ENCODE results near the gene RBM6. TPM values are rescaled to one million over a fixed set of nuclear protein-coding genes. Genes with fewer than 3 reads are reported as not detected.

The RBM6 gene
- total RNA-seq, 3 donors from 2014 or later = 92.2 to 158 (median 154) TPM

DNA sequence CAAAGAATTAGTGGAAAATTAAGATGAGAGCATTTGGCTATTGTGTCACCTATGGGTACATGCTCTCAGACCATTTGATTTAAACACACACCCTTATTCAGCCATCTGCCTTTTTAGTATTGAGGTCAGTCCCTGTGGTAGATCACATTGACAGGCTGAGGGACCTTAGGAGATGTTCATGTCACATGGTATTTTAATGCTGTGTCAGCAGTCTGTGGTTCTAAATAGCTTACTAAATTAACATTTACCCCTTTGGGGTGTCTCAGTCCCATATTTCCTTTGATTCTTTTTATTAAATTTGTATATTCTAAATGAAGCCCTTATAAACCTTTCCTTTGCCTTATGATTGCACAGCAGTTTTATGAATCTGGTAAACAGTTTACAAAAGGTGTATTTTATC is 151.0 kb downstream of the RBM6 start:
- intact Hi-C loops (cut with DNase I; ENCODE audit: low total_unique reads) = no loop called here

DNA sequence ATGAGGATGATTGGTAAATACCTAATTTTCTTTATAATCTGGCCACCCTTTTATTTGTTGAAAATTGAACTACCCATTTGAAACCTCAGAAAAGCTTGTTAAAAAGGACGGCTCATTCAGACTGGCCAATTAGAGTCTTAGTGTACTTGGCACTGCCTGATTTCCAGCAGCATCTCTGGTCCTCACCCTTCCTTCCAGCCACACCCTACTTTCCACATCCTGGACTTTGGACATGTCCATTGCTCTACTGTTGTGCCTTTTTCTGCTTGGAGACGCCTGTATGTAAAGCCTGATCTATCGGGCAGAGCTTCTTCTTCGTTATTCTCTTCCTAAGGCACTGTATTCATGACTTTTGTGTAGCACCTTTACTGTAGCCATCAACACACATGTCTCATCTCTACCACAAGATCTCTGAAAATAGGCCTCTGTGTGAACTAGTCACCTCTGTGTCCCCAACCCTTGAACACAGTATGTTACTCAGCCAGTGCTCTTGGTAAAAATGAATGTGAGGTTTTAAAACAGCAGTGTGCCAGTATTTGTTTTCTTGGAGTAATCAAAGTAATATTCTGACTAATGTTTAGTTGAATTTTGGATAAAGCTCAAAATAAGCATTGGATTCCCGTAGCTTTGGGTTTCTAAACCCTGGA is 155.5 kb downstream of the RBM6 start:
- Histone ChIP-seq H3K27me3 (no peaks in the 10 kb centered on the region), H3K27ac (no peak overlapping the region), H3K9me3 (no peaks in the 10 kb centered on the region), H3K36me3 (peaks cover 8% of the 10 kb centered on the region), H3K4me3 (no peak overlapping the region), H3K4me1 (peaks cover 0 to 4% of the 10 kb centered on the region in 2 donors)
- TF ChIP-seq POLR2A (IDR thresholded peaks at IDR 0.05) (no peak), POLR2AphosphoS5 (IDR thresholded peaks at IDR 0.05) (no peak)
- TF ChIP-seq, protein P1, sequence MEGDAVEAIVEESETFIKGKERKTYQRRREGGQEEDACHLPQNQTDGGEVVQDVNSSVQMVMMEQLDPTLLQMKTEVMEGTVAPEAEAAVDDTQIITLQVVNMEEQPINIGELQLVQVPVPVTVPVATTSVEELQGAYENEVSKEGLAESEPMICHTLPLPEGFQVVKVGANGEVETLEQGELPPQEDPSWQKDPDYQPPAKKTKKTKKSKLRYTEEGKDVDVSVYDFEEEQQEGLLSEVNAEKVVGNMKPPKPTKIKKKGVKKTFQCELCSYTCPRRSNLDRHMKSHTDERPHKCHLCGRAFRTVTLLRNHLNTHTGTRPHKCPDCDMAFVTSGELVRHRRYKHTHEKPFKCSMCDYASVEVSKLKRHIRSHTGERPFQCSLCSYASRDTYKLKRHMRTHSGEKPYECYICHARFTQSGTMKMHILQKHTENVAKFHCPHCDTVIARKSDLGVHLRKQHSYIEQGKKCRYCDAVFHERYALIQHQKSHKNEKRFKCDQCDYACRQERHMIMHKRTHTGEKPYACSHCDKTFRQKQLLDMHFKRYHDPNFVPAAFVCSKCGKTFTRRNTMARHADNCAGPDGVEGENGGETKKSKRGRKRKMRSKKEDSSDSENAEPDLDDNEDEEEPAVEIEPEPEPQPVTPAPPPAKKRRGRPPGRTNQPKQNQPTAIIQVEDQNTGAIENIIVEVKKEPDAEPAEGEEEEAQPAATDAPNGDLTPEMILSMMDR (IDR thresholded peaks at IDR 0.05) = no peak
- DNase-seq (ENCODE audit: low spot score in 2 of 2) = no peak
- intact Hi-C loops (cut with DNase I; ENCODE audit: low total_unique reads) = no loop called here

More for the DNA sequence above, 151.0 kb downstream of the RBM6 start:
- no peaks in the 10 kb centered on the region for H3K9me3 ChIP-seq
- peak overlapping the region in 2 of 3 donors; percentile 83 to 96 for H3K4me3 ChIP-seq
- H3K27me3 ChIP-seq = no peaks in the 10 kb centered on the region
- peaks cover 0 to 5% of the 10 kb centered on the region in 2 donors for H3K4me1 ChIP-seq
- no peak for TF ChIP-seq POLR2A (IDR thresholded peaks at IDR 0.05)
- TF ChIP-seq POLR2AphosphoS5 (IDR thresholded peaks at IDR 0.05) = no peak
- TF ChIP-seq, protein P1 (IDR thresholded peaks at IDR 0.05) = no peak
- peak overlapping the region in 1 of 2 donors; percentile 97 for H3K27ac ChIP-seq
- no peaks in the 10 kb centered on the region for H3K36me3 ChIP-seq
- DNase-seq (ENCODE audit: low spot score in 2 of 2) = no peak

- no peak for DNase-seq (ENCODE audit: low spot score in 2 of 2)
- Histone ChIP-seq H3K27ac (no peak overlapping the region), H3K36me3 (peaks cover 45% of the 10 kb centered on the region), H3K9me3 (no peaks in the 10 kb centered on the region), H3K4me3 (no peak overlapping the region), H3K27me3 (no peaks in the 10 kb centered on the region), H3K4me1 (no peaks in the 10 kb centered on the region)
- no peak for TF ChIP-seq POLR2AphosphoS5 (IDR thresholded peaks at IDR 0.05)
- TF ChIP-seq, protein P1 (IDR thresholded peaks at IDR 0.05) = no peak
- TF ChIP-seq POLR2A (IDR thresholded peaks at IDR 0.05) = no peak
- intact Hi-C loops (cut with DNase I; ENCODE audit: low total_unique reads) = no loop called here
Measured at GRCh38 chr3:50100386-50100785, 160.4 kb downstream of the RBM6 start.

DNA sequence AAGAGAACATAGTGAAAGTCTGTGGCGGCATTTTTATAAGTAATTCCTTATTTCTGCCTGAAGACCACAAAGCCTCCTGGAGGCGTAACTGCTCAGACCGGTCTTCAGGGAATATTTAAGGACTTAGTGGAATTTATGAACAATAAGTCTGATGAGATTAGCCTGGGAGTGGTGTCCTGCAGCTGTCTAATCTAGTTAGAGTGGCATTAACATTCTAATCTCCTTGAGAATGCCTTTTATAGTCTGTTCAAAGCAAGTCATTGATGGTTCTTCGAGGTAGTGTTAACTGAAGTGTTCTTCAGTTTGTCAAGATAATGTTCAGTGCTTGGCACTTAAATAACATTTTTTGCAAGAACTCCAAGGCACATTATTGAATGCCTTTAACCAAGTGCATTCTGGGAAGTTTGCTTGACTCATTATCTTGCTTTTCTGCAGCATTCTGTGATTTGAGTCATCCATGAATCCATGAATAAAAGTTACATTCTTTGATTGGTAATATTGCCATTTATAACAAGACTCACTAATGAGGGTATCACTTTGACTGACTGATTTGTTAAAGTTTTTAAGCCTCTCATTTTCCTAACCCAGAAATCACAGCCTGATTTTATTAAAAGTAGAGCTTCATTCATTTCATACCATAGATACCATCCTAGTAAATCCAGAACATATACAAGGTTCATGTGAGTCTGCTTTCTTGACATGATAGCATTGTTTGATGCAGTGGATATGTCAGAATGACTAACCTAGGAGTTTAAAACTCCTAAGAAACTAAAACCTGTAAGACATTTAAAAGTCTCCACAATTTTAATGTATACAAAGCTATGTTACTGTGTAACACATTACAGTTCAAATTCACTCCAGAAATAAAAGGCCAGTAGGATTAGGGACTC is 161.3 kb downstream of the RBM6 start:
- Histone ChIP-seq H3K4me3 (no peak overlapping the region), H3K27me3 (no peaks in the 10 kb centered on the region), H3K27ac (no peak overlapping the region), H3K4me1 (no peaks in the 10 kb centered on the region), H3K9me3 (no peaks in the 10 kb centered on the region), H3K36me3 (peaks cover 45% of the 10 kb centered on the region)
- TF ChIP-seq POLR2AphosphoS5 (IDR thresholded peaks at IDR 0.05) = no peak
- TF ChIP-seq, protein P1 (IDR thresholded peaks at IDR 0.05) = no peak
- TF ChIP-seq POLR2A (IDR thresholded peaks at IDR 0.05) = no peak
- intact Hi-C loops (cut with DNase I; ENCODE audit: low total_unique reads) = no loop called here
- DNase-seq (ENCODE audit: low spot score in 2 of 2) = no peak

- no peak for DNase-seq (ENCODE audit: low spot score in 2 of 2)
Measured at GRCh38 chr3:50102558-50102957, 162.6 kb downstream of the RBM6 start.

More at GRCh38 chr3:50102558-50102957, 162.6 kb downstream of the RBM6 start:
- Histone ChIP-seq H3K27me3 (no peaks in the 10 kb centered on the region), H3K27ac (no peak overlapping the region), H3K36me3 (peaks cover 45% of the 10 kb centered on the region), H3K9me3 (no peaks in the 10 kb centered on the region), H3K4me3 (no peak overlapping the region), H3K4me1 (no peaks in the 10 kb centered on the region)
- intact Hi-C loops (cut with DNase I; ENCODE audit: low total_unique reads) = no loop called here
- TF ChIP-seq POLR2AphosphoS5 (IDR thresholded peaks at IDR 0.05) (no peak), POLR2A (IDR thresholded peaks at IDR 0.05) (no peak)
- TF ChIP-seq, protein P1 (IDR thresholded peaks at IDR 0.05) = no peak
